ENCODE results near the gene POTEM.
"Not testable (repeated sequence)": the region's sequence is repeated elsewhere in the genome, so short reads cannot be mapped to it uniquely, and the experiment has no call there.

DNA sequence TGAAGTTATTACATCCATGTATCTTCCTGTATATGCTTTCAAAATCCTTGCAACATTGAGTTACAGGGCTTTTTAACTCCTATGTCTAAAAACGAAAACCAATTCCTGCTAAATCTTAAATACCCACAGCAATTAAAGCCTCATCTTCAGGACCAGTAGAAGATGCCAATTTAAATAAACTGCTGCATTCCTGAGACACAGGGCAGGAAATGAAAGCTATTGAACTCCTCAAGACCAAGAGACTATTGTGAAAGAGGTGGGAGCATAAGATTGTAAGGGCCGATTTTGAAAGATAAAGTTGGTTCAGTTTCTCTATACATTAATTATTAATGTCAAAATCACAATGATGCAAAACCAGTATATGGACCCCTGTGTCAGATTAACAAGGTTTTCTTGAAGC is 28.5 kb upstream of the POTEM start:
- not testable (repeated sequence) for TF ChIP-seq TAF1, POLR2AphosphoS5, POLR2A, SPI1 (IDR thresholded peaks at IDR 0.05; ENCODE audit: low read depth, low read length)
